Measurements from ENCODE around the gene CCDC181.

GRCh38 chr1:169346036-169346589, 81.2 kb downstream of the CCDC181 start:
- no peak for TF ChIP-seq CTCF (IDR thresholded peaks at IDR 0.05)
- no peak for TF ChIP-seq POLR2A (IDR thresholded peaks at IDR 0.05)
